Cardiac muscle cell (in vitro differentiated cells and primary cell): ENCODE results near the gene PTPRT. TPM values are rescaled to one million over a fixed set of nuclear protein-coding genes. Genes with fewer than 3 reads are reported as not detected.

Experiments
- DNase-seq, 2 donors: peaks; one replicate each; pipeline versions ENCODE4 v3.0.0 to v3.0.0-alpha.2; 2010 to 2017; ENCODE audit warnings: low read depth in 1 of 2, low spot score in 1 of 2
- H3K27ac ChIP-seq: fragments of 200-600 bp; sonication (generic); 2 replicates; pipeline ENCODE4 v1.5.1; 2016
- H3K27me3 ChIP-seq: fragments of 200-600 bp; sonication (generic); 2 replicates; pipeline ENCODE4 v1.6.0; 2016; ENCODE audit warnings: control low read depth
- H3K36me3 ChIP-seq: fragments of 200-600 bp; sonication (generic); 2 replicates; pipeline ENCODE4 v1.5.1; 2016; ENCODE audit warnings: control low read depth
- H3K4me1 ChIP-seq: fragments of 200-600 bp; sonication (generic); 2 replicates; pipeline ENCODE4 v1.8.1; 2017; ENCODE audit warnings: low read depth, mild to moderate bottlenecking, mixed run types
- H3K4me3 ChIP-seq: fragments of 200-600 bp; sonication (generic); 2 replicates; pipeline ENCODE4 v1.5.1; 2016; ENCODE audit warnings: mild to moderate bottlenecking
- H3K9me3 ChIP-seq: fragments of 200-600 bp; sonication (generic); 2 replicates; pipeline ENCODE4 v1.5.1; 2017; ENCODE audit warnings: low read depth, mild to moderate bottlenecking, control low read depth
- polyA plus RNA-seq: library from polyadenylated mRNA; unstranded; fragments of >200 nt; fragmentation: Nextera tagmentation; extraction: Ambion mirVana; gene quantifications from 2 replicates; pipeline ENCODE4 v1.2.1, GENCODE V29; 2016
- total RNA-seq: library from RNA; depleted of rRNA; stranded (reverse); fragments of >200 nt; gene quantifications from 2 replicates; pipeline ENCODE4 v1.2.3, GENCODE V29; 2016
- TF ChIP-seq, protein P1 (sequence below): IDR thresholded peaks from 2 replicates; pipeline ENCODE4 v1.5.1; 2012; ENCODE audit warnings: low read depth, mild to moderate bottlenecking, low read length

PTPRT gene
- total and polyA plus RNA-seq, 2 experiments from 2014 or later = 0.30 to 1.4 TPM

DNA sequence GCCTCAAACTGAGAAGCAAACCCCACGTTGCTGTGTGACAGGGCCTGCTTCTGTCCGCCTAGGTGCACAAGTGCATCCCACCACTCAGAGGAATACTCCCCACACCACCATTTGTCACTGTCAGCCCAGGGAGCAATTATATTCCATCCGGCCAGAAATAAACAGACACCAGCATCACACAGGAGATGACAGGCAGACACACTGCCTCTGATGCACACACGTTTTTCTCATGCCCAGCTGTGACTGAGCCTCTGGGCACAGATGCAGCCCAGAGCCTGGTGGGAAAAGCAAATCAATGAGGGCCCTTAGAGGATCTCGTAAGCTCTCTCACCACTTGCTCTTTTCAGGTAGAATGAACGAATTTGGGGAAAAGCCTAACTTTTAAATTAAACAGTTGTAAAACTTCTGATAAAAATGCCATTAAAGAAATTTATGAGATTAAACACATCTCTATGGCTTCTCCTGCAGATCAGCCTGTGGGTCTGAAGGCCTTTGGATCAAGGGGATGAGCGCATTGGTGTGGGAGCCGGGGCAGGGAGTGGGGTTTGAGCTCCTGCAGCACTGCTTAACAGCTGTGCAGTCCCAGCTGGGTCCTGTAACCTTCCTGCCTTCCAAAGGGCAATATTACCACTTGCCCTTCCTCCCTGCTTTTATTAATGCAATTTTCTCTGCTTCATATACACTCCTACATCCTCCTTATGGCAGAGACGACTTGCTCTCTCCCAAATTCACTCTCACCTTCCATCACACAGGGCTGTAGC, 624.3 kb downstream of the PTPRT start:
- H3K9me3 ChIP-seq = no peaks in the 10 kb centered on the region
- TF ChIP-seq, protein P1, sequence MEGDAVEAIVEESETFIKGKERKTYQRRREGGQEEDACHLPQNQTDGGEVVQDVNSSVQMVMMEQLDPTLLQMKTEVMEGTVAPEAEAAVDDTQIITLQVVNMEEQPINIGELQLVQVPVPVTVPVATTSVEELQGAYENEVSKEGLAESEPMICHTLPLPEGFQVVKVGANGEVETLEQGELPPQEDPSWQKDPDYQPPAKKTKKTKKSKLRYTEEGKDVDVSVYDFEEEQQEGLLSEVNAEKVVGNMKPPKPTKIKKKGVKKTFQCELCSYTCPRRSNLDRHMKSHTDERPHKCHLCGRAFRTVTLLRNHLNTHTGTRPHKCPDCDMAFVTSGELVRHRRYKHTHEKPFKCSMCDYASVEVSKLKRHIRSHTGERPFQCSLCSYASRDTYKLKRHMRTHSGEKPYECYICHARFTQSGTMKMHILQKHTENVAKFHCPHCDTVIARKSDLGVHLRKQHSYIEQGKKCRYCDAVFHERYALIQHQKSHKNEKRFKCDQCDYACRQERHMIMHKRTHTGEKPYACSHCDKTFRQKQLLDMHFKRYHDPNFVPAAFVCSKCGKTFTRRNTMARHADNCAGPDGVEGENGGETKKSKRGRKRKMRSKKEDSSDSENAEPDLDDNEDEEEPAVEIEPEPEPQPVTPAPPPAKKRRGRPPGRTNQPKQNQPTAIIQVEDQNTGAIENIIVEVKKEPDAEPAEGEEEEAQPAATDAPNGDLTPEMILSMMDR = no peak
- no peak for DNase-seq
- peaks cover 4% of the 10 kb centered on the region for H3K27me3 ChIP-seq
- H3K4me1 ChIP-seq = no peaks in the 10 kb centered on the region
- no peaks in the 10 kb centered on the region for H3K36me3 ChIP-seq
- H3K27ac ChIP-seq = no peak overlapping the region
- H3K4me3 ChIP-seq = no peak overlapping the region

DNA sequence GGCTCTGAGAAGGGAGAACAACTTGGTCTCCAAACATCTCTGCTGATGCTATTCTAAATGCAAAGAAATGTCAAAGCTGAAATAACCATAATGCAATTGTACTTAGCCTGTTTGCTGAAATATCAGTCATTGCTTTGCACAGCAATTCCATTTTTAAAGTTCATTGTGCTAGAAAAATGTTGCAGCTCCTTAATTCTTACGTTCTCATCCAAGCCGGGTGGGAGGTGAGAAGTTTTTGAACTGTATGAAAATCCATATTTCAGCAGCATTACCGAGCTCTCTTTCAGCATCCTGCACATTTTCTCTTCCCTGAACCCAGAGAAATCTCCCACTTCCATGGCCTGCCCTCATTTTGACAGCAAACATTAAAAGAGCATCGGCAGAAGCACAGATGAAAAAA, 630.0 kb downstream of the PTPRT start:
- TF ChIP-seq, protein P1 = no peak
- Histone ChIP-seq H3K9me3 (no peaks in the 10 kb centered on the region), H3K4me3 (no peak overlapping the region), H3K4me1 (no peaks in the 10 kb centered on the region), H3K36me3 (no peaks in the 10 kb centered on the region), H3K27ac (no peak overlapping the region), H3K27me3 (peaks cover 11% of the 10 kb centered on the region)
- no peak for DNase-seq

DNA sequence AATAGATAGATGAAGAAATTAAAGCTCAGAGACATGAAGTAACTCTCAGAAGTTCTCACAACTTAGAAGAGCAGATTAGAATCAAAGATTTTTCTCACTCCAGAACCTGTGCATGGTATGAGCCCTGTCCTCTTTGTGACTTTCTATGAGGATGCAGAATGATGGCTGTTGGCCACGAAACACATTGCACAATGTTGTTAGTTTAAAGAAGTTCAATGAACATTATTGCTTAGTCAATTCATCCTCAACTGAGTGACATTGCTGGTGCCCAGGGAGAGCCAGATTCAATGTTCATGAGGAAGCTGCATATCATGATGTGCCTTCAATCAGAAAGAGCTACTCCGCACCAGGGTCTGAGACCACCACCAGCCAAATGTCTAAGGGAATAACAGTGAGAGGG, 633.1 kb downstream of the PTPRT start:
- Histone ChIP-seq H3K27me3 (peaks cover 8% of the 10 kb centered on the region), H3K4me3 (no peak overlapping the region), H3K36me3 (no peaks in the 10 kb centered on the region), H3K4me1 (no peaks in the 10 kb centered on the region), H3K9me3 (no peaks in the 10 kb centered on the region), H3K27ac (no peak overlapping the region)
- DNase-seq = no peak
- TF ChIP-seq, protein P1 = no peak

DNA sequence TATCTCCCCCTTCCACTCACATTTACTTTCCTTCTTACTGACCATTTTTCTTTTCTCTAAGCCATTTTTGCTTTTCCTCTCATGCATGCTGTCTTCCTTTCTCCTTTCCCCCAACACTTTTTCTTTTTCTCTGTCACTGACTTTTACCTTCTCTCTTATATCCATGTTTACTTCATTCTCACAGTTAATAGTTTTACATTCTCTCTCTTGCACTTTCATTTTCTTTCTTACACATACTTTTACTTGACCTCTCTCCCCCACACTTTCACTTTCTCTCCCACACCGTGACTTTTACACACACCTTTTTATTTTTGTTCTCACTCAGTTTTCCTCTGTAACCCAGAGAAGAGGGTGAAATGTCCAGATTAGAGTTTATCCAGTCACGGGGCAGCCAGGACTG, 636.3 kb downstream of the PTPRT start:
- H3K9me3 ChIP-seq = no peaks in the 10 kb centered on the region
- TF ChIP-seq, protein P1 = no peak
- H3K4me1 ChIP-seq = no peaks in the 10 kb centered on the region
- peaks cover 8% of the 10 kb centered on the region for H3K27me3 ChIP-seq
- H3K27ac ChIP-seq = no peak overlapping the region
- no peaks in the 10 kb centered on the region for H3K36me3 ChIP-seq
- H3K4me3 ChIP-seq = no peak overlapping the region
- no peak for DNase-seq

DNA sequence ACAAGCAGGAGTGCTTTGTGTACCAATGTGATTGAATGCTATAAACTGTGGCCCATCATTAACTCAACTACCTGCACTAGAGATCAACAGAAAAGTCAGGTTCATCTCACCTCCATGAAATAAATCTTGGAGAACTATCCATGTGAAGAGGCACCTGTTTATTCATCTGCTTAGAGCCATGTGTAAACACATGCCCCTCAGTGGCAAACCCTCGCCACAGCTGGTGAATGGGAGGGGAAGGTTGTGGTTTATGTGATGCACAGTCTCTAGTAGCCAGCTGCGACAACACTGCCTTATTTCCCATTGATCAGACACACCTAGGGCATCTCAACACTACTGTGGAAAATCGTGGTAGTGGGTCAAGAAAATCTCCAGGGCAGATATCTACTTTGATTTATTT, 640.2 kb downstream of the PTPRT start:
- Histone ChIP-seq H3K27me3 (no peaks in the 10 kb centered on the region), H3K27ac (no peak overlapping the region), H3K4me1 (no peaks in the 10 kb centered on the region), H3K36me3 (no peaks in the 10 kb centered on the region), H3K9me3 (no peaks in the 10 kb centered on the region), H3K4me3 (no peak overlapping the region)
- TF ChIP-seq, protein P1 = no peak
- no peak for DNase-seq
